GM12801 (cell line): ENCODE data around the gene SLIT1.

Experiments used
- TF ChIP-seq, protein P1 (sequence below): IDR thresholded peaks from one replicate; pipeline ENCODE4 v1.5.1; 2011; ENCODE audit warnings: control low read depth; ENCODE audit not compliant: insufficient read length; ENCODE audit errors: extremely low read depth

SLIT1 gene

DNA sequence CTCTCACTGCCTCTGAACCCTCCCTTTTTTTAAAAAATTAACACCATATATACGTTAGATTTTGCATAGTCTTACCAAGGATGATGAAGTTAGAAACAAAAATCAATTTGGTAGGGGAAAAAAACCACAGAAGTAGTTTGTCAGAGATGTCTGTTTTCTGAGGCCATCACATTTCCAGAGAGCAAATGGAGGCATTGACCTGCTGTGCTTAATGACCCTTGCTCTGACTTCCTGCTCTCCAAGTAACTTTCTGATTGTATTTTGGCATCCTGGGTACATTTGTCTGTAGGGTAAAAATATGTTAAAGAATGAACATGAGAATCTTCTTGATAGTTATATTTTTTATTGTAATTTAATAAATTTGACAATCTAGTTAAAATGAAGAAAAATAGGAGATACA, 213.5 kb downstream of the SLIT1 start:
- TF ChIP-seq, protein P1, sequence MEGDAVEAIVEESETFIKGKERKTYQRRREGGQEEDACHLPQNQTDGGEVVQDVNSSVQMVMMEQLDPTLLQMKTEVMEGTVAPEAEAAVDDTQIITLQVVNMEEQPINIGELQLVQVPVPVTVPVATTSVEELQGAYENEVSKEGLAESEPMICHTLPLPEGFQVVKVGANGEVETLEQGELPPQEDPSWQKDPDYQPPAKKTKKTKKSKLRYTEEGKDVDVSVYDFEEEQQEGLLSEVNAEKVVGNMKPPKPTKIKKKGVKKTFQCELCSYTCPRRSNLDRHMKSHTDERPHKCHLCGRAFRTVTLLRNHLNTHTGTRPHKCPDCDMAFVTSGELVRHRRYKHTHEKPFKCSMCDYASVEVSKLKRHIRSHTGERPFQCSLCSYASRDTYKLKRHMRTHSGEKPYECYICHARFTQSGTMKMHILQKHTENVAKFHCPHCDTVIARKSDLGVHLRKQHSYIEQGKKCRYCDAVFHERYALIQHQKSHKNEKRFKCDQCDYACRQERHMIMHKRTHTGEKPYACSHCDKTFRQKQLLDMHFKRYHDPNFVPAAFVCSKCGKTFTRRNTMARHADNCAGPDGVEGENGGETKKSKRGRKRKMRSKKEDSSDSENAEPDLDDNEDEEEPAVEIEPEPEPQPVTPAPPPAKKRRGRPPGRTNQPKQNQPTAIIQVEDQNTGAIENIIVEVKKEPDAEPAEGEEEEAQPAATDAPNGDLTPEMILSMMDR: no peak

DNA sequence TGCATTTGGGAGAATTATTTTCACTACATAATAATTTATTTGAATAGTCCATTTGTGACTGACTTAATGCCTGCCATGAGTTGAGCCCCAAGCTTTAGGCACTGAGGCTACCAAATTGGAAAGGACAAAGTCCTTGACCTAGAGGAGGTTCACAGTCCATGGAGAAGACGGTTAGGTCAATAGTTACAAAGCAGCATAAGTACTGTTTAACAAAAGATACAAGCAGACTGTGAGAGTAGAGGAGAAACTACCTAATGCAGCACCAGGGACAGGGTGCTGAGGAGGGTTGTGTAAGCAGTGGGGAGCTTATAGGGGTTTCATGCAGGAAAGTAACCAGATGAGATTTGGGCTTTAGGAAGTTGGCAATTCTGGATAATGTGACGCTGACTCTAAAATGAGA, 214.4 kb downstream of the SLIT1 start:
- TF ChIP-seq, protein P1: no peak

DNA sequence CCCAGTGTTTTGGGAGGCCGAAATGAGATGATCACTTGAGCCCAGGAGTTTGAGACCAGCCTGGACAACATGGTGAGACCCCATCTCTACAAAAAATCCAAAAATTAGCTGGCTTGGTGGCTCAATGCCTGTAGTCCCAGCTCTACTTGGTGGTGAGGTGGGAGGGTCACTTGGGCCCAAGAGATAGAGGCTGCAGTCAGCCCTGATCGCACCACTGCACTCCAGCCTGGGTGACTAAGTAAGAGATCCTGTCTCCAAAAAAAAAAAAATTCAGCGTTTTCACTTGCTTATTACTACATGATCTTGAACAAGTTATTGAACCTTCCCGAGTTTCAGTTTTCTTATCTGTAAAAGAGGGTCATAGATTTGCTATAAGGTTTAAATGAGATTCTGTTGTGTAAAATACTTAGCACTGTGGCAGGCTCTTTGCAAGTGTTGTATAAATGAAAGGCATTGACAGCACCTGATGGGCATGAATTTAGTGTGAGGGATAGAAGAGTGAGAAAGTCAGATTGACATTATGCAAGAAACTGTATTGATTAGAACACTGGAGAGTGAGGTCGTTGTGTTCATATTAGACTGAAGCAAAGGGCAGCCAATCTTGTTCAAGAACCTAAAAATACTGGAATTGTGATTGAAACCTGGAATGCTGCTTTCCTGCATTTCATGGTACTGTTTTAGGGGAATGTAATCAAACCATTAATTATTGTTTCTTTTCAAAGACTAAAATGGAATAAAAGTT, 216.9 kb downstream of the SLIT1 start:
- TF ChIP-seq, protein P1: no peak

DNA sequence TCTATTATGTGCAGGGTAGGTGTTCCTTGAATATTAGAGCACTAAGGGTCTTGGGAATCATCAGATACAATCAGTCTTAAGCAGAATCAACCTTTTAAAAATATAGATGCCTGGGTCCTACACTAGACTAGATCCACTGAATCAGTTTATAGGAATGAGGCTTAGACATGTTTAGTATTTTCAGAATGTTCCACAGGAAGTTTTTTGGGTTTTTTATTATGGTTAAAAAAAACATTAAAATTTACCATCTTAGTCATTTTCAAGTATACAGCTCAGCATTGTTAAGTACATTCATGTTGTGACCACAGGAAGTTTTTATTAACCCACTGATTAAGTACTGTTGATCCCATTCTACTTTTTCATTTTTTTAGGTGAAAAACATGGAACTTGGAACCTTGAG, 217.9 kb downstream of the SLIT1 start:
- TF ChIP-seq, protein P1: no peak

DNA sequence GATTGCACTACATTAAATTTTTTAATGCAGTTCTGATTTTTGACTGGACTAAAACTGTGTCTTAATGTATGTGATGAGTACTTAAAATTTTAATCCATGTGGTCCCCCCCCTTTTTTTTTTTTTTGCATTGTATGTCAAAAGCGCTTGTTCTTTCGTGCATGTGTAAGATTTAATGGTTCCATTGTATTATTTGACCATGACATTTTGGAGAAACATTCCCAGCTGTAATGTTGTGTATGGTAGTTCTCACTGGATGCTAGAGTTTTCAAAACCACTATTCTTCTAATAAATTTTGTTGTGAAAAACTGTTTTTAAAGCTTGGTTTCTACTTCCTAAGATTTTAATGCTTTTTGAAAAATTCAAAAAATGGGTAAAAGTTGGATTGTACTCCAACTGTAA, 221.6 kb downstream of the SLIT1 start:
- TF ChIP-seq, protein P1: no peak

DNA sequence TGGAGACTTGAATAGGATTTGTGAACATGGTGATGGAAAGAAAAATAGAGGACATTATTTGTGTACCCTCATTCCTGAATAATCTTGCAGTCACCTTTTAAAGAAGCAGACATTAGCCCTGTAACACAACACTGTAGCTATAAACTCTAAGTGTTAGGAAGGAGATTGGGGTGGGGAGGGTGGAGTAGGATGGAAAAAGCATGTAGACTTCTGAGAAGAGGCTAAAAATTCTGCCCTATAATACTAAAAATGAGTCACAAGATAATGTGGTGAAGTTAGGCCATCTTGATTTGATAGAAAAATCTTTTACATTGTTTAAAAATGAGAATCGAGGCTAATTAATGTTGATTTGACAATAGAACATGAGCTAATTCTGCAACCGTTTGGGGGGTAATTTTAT, 224.9 kb downstream of the SLIT1 start:
- TF ChIP-seq, protein P1: no peak

DNA sequence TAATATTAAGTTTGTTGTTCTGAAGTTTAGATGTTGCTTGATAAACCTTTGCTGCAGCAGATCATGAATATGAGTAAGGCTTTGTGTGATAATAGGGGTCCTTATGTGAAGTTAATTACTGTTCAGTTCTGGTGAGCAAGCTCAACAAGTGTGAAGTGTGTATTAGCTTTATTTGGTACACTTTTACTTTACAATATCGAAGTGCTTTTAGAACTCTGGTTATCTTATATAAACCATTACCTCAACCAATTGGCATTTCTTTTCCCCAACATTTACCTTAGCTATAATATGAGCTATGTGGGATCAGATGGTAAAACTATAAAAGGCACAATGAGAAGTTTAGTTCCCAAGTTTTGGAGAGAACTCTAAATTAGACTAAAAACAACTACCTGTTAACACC, 226.0 kb downstream of the SLIT1 start:
- TF ChIP-seq, protein P1: no peak
